Fibroblast of skin of back (primary cell): ENCODE measurements around the gene SDE2.
"Not testable (repeated sequence)": the region's sequence is repeated elsewhere in the genome, so short reads cannot be mapped to it uniquely, and the experiment has no call there.

Source experiments
- DNase-seq: peaks from one replicate; pipeline ENCODE4 v3.0.0-alpha.2; 2013

The SDE2 gene

GRCh38 chr1:226006686-226007085 lies 7.5 kb upstream of the SDE2 start:
- no peak for DNase-seq

GRCh38 chr1:226004396-226004795 lies 5.3 kb upstream of the SDE2 start:
- no peak for DNase-seq

- no peak for DNase-seq
These were observed 4.5 kb upstream of the SDE2 start for GRCh38 chr1:226003502-226004170.

DNA sequence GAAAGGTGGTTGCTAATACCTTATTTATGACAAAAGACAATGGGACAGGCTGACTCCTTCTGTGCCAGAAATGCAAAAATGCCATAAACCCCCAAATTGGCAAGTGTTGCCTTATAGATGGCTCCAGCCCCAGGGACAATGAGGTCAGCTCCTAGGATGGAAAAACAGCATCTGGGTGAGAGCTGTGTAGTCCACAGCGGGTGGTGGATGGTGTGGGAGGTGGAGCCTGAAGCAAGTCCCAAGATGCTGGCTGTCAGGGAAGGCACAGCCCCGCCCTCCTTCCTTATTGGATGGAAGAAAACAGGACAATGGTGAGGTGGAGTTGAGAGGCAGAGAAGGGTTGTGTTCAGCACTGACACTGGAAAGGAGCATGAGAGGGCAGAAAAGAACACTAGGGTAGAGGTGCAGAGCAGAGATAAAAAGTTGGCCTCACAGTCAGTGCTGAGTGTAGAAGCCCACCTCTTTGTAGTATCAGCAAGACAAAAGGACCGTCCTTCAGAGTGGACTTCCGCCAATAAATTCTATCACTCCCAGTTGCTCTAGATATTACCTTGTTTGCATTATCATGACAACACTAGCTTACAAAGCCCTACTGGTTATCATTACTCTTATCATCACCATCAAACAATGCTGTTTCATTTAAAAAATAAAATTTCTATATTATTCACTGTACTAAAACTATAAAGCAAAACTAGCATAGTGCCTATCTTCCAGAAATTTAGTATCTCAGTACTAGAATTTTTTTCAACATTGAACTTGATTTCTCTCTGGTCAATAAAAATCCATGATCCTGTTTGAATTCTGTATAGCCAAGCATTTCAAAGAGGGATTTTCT lies 3.7 kb upstream of the SDE2 start:
- DNase-seq = peak; percentile 71

DNA sequence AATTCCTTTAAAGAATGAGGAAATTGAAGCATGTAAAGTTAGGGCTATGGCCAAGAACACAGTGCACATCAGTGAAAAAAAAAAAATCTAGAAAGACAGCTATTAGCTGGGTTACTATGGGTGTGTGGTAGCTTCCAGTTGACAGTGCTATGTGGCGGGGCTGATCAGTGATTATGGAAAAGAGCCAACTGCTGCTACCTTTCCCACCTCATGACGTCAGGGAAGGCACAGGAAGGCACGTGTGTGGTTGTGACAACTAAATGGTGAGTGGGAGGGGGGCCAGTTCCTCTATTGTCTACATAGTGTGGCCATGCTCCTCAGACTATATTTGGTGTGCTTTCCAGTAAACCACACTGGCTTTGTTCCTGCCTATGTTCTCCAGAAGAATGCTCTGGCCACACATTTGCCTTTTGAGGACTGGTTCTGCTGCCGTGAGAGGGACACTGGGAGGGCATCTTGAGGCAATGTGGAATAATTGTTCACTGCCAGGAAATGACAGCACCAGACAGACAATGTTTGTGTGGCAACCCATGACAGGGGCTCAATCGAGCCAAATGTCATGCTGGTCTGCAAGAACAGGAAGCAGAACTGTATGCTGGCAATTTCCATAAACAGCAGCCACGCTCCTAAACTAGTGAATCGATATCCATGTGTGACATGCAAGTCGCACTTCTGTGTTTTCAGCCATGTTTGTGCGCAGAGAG lies 3.0 kb upstream of the SDE2 start:
- DNase-seq = peak; percentile 67

DNA sequence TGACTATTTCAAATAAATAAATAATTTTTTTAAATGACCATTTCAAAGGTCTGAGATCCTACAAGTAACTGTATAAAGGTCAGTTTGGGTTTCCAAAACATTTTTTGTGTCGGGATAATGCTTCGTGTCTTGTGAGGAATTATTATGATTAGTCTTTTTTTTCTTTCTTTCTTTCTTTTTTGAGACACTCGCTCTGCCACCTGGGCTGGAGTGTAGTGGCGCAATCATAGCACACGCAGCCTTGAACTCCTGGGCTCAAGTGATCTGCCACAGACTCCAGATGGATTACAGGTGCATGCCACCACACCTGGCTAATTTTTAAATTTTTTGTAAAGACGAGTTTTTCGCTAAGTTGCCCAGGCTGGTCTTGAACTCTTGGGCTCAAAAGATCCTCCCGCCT lies 1.9 kb upstream of the SDE2 start:
- no peak for DNase-seq

- DNase-seq = not testable (repeated sequence)
These were observed 1.4 kb upstream of the SDE2 start for GRCh38 chr1:226000493-226001081.

DNA sequence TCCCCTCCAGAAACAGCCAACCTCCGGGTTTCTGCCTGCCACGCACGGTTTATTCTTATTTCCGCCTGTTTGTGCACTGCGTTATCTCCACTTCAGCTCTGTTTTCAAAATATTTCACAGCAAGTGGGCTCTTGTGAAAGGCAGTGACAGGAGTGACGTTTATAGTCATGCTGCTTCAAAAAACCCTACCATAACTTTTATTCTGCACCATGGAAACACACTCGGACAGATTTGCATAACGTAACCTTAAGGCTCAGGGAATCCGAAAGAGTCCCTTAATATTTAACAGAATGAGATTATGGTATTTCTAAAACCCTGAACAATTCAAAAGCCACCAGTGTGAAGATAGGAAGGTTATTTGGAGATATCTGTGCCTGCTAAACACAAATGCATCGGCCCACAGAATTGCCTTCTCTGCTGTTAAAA lies 782 bp upstream of the SDE2 start:
- DNase-seq = peak; percentile 18

GRCh38 chr1:225998560-225999226 lies 450 bp downstream of the SDE2 start:
- peak; percentile 34 for DNase-seq

DNA sequence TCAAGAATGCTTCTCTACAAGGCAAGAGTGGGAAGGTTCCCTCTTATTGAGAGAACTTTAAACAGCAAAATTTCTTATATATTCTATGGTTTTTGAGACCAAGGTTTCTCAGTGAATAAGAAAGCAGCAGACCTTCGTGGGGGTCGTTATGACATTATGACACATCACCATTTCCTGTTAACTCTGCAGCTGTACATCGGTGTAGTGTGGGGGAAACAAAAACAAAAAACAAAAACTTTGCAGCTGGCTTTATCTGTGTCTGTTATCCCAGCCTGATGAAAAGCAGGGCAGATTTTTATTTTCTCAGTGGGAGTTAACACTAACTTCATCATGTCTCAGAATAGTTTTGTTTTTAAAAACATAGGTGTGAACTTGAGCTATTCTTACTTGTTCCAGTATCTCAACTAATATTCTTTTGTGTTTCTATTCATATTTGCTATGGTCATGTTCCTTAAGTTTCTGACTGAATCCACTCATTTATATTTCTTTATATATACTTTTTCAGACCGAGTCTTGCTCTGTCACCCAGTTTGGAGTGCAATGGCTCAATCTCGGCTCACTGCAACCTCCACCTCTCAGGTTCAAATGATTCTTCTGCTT lies 2.1 kb downstream of the SDE2 start:
- DNase-seq = peak; percentile 41

DNA sequence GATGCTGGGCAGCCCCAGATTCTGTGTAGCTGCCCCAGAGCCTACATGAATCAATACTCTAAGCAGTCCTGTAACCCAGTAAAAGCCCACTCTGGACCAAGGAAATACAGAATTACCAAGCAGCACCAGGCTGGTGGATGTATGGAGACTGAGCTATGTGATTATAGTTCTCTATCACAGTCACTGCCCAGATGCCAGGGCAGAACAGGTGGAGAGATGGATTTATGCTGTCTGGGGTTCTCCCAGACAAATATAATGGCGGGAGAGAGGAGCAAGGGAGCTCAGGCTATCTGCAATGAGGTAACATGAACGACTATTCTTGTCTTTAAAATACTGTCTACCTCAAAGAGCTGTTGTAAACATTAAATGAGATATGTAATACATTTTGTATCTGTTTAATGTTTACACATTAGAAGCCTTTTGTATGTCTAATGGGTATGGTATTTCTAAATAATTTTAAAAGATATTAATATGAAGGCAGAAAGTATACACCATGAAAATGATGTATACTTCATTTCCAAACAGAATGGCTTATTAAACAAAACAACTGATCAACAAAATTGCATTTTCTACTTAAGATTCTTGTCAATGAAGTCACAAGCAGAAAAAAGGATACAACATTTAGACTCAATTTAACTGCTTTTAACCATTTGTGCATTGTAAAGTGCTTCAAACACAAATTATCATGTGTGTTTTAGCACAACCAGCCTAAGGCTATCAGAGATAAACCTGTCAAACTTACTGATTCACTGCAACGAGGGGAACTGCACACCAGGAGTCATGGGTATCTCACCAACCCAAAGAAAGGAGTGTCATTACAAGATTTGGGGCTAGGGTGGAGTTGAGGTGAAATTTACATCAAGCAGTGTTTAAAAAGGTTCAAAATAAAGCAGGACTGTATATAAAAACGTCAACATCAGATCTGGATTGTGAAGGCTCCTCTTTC lies 3.0 kb downstream of the SDE2 start:
- DNase-seq = no peak

DNA sequence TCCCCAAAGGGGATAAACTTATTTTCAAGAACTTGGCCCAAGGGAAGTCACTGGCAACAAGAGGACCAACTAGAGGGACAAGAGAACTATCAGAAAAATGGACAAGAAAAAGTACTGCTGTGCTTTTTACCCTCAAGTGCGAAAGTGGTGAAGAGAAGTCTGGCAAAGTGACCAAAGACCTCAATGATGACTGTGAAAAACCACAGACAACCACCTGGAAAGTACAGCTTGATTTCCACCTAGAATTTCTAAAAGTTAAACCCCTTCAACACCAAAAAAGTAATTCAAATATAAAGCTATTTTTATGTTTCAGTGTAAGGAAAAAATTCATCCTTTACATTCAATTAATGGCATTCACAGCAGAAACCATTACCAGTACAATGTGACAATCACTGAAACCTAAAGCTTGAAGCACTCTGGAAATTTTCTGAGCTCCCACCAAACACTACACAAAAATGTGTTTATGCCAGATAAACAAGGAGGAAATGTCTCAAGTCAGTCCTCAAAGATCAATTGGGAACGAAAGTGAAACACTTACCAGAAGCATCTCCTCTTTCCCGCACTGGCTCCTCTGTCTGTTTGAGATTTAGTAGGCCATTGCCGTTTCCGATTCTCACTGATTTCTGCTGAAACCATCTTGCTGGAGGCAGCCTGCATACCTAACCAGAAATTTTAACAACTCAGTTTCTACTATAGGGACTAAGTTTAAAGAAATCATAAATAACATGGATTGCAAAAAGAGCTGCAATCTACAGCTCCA lies 8.3 kb downstream of the SDE2 start:
- DNase-seq = no peak

DNA sequence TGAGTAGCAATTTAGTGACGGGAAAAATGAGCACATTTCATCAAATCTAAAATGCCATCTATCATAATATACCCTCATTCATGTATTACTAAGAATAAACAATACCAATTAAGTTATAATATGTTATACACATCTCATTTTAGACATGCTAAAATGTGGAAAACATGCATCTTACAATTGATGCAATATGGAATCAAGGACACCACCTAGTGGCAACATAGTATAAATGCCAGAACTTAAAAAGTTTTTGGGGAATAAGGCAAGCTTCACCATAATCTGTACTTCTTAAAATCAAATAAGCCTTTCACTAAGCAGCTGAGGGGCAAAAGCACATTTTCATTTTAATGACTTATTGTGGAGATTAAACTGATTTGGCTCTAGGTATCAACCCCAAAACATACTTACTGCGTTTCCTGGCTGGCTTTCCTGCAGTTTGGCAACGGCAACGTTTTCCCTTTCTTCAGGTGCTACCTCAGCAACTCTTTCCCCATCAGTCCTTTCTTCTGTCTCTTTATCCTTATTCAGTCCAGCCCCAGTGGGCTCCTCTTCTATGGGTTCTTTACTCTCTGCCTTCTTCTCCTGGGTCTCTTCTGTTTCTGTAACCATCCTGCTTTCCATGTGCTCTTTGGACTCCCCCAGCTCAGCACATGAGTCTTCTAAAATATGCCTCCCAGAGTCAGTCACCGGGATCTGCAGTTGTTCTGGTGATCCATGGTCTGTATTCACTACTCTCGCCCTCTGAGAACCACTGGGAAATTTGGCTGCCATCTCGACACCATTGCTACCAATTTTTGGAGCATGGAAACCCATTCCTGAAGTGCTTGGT lies 11.4 kb downstream of the SDE2 start:
- peak; percentile 45 for DNase-seq

GRCh38 chr1:225981714-225982113 lies 17.4 kb downstream of the SDE2 start:
- no peak for DNase-seq

DNA sequence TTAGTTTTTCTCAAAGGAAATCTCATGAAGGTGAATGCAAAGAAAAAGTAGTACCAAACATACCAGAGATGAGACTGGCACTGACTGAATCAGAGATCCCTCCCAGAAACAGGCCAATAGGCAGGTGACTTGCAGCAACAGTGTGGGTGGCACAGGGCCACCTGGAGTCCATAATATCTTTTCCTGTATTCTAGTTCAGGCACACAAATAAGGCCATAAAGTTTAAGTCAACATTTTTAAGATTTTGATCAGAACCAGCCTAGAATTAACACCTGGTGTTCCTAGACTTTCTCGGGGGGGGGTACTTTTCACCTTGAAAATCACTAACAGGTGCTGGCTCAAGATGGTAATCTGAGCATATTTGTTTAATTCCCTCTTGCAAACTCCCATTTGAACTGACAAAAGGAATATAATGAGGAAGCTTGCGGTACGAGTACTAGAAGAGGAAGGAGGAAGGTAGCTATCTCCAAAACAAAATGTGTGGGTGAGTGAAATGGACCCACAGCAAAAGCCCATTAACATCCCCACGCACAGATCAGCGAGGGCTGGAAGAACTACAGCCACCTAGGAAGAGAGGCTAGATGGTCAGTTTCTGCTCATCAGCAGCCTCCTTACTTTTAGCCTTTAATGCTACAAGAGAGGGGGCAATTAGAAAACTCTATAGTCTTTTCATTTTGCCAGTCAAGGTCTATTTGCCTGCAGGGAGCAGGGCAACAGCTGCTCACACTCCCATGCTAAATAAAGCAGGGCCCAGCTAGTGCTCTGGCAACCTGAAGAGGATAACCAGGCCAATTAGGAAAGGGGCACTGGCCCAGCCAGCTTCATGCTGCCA lies 18.9 kb downstream of the SDE2 start:
- DNase-seq = no peak

DNA sequence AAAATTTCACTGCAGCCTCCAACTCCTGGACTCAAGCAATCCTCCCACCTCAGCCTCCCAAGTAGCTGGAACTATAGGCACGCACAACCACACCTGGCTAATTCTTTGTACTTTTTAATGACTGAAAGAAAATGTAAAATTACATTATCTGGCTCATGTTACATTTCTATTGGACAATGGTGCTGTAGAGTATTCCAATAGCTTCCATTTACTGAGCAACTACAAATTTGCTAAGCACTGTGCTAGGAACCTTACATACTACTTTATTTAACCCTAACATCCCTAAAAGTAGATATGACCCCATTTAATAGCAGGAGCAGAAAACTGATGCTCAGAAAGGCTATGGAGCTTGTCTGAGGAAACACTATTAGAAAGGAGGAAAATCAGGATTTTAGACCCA lies 19.7 kb downstream of the SDE2 start:
- no peak for DNase-seq

DNA sequence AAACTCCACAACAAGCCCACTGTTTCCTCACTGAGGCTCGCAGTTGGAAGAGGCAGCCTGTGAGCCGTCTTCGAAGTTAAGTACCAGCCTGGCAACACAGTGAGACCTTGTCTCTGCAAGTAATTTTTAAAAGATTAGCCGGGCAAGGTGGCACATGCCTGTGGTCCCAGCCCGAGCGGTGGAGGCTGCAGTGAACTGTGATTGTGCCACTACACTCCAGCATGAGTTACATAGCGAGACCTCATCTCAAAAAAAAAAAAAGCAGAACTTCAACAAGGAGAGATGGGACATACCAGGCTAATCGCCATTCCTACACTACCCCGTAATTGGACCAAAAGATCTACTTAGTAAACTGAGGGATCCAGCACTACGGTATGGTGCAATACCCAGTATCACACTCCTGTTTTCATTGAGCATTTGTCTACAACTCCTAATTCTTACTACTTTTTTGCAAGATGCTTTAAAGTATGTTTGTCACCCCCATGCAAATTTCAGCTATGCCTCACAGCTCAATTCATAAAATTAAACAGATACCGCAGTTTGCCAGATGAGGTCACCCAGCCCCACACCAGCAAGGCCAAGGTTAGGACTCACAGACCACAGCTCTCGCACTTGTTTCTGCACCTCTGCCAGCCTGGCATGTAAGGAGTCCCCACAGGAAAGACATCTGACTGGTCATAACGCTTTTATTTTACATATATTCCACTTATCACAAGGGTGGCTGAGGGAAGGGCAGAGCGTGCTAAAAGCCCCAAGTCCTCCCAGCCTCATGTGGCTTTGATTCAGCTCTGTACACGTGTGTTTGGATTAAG lies 21.0 kb downstream of the SDE2 start:
- no peak for DNase-seq
